SK-MEL-5 (cell line): ENCODE results near the gene OR2W1. TPM values are rescaled to one million over a fixed set of nuclear protein-coding genes. Genes with fewer than 3 reads are reported as not detected.

Experiments used
- DNase-seq: peaks from one replicate; pipeline ENCODE4 v3.0.0-alpha.2; 2016; ENCODE audit warnings: low read depth, low spot score
- in situ Hi-C: cut with HindIII; loops from 2 replicates; pipeline ENCODE4 v1.10.0; 2016; ENCODE audit warnings: low sequenced_read_pairs, high pct_unique_total_duplicates, low pct_unique_long_range_greater_than_20kb
- total RNA-seq: library from RNA; depleted of rRNA; stranded (reverse); fragments of >200 nt; shearing (Covaris generic); gene quantifications from 2 replicates; pipeline ENCODE4 v1.2.3, GENCODE V29; 2014; rRNA removed

The OR2W1 gene
- total RNA-seq, 1 experiment from 2014 or later: not detected

- no peak for DNase-seq
- in situ Hi-C loops: no loop called here
Observed at GRCh38 chr6:29009358-29009757, 35.6 kb downstream of the OR2W1 start.

- DNase-seq: no peak
- in situ Hi-C loops: no loop called here
Observed at GRCh38 chr6:29008089-29008488, 36.9 kb downstream of the OR2W1 start.

- in situ Hi-C loops: no loop called here
- DNase-seq: no peak
Observed at GRCh38 chr6:29005183-29005885, 39.6 kb downstream of the OR2W1 start, which contains the start of gene ZNF311. TSS of gene ZNF311 (minus strand) at chr6:29005315. CDS start at chr6:29003954, 1,361 bp downstream.

GRCh38 chr6:28996844-28997510 is 48.0 kb downstream of the OR2W1 start:
- no peak for DNase-seq
- in situ Hi-C loops: no loop called here

- DNase-seq: no peak
Observed at GRCh38 chr6:28995093-28995650, 49.8 kb downstream of the OR2W1 start.

More at GRCh38 chr6:28995093-28995650, 49.8 kb downstream of the OR2W1 start:
- in situ Hi-C loops: no loop called here

Other genes starting within 250 kb of the OR2W1 start
- 66.2 and 76.2 TPM in 2 replicates for gene TRIM27, start 121.2 kb downstream of the OR2W1 start, total RNA-seq
- not detected in 2 replicates for gene ZNF311, start 39.9 kb downstream of the OR2W1 start, total RNA-seq
- gene OR2B3, start 42.1 kb upstream of the OR2W1 start, total RNA-seq: not detected in 2 replicates
- not detected in 2 replicates for gene OR2J1, start 54.3 kb upstream of the OR2W1 start, total RNA-seq
- not detected in 2 replicates for gene OR2J3, start 62.9 kb upstream of the OR2W1 start, total RNA-seq
- gene OR2J2, start 125.7 kb upstream of the OR2W1 start, total RNA-seq: not detected in 2 replicates